IMR-90 (cell line): ENCODE results near the gene AP2M1. TPM values are rescaled to one million over a fixed set of nuclear protein-coding genes. Genes with fewer than 3 reads are reported as not detected.

ENCODE experiments used
- ATAC-seq: fragments of 200-7000 bp; cut with Tn5 transposase; 2 replicates; pipeline ENCODE4 v1.9.1; 2020; ENCODE audit warnings: low read depth, mild to moderate bottlenecking, moderate library complexity
- BruUV-seq: library from RNA; stranded (reverse); fragments of 400-500 nt; replicated peaks from 2 replicates; lab custom pipeline; 2021; lab: Mats Ljungman, UMichigan
- CTCF ChIA-PET: fragments of 300-600 bp; formaldehyde crosslinking; extraction: SDS; loops from one replicate; lab custom pipeline; 2021; ENCODE audit warnings: antibody characterized with exemption; lab: Yijun Ruan, JAX
- POLR2A ChIA-PET: fragments of 300-600 bp; sonication (Branson Sonifier 250); formaldehyde crosslinking; loops from one replicate; lab custom pipeline; 2022; ENCODE audit warnings: antibody characterized with exemption; ENCODE audit not compliant: unreplicated experiment; lab: Charles Lee
- DNase-seq: peaks from one replicate; pipeline ENCODE4 v3.0.0; 2013
- H2AFZ ChIP-seq: replicated peaks from 2 replicates; pipeline ENCODE3; 2013; ENCODE audit warnings: low read length, mild to moderate bottlenecking; ENCODE audit not compliant: poor library complexity
- H2AK5ac ChIP-seq: 2 replicates; pipeline ENCODE4 v1.6.1; 2013; ENCODE audit warnings: low read depth, low read length, inconsistent platforms
- H2AK9ac ChIP-seq: replicated peaks from 2 replicates; pipeline ENCODE3; 2013; ENCODE audit warnings: mild to moderate bottlenecking, low read depth, low read length, moderate library complexity; ENCODE audit not compliant: poor library complexity
- H2BK120ac ChIP-seq: 2 replicates; pipeline ENCODE4 v1.6.1; 2013; ENCODE audit warnings: low read depth, low read length, inconsistent platforms
- H2BK15ac ChIP-seq: 3 replicates; pipeline ENCODE4 v1.6.1; 2013; ENCODE audit warnings: low read depth, low read length, inconsistent platforms
- H2BK20ac ChIP-seq: 2 replicates; pipeline ENCODE4 v1.6.1; 2013; ENCODE audit warnings: low read depth, mild to moderate bottlenecking, inconsistent platforms, low read length, moderate library complexity
- H2BK5ac ChIP-seq: 2 replicates; pipeline ENCODE4 v1.6.1; 2013; ENCODE audit warnings: mild to moderate bottlenecking, low read depth, low read length, inconsistent platforms; ENCODE audit not compliant: poor library complexity, severe bottlenecking
- H3K14ac ChIP-seq: replicated peaks from 2 replicates; pipeline ENCODE4 v1.6.1; 2013; ENCODE audit warnings: low read depth, low read length, inconsistent platforms
- H3K18ac ChIP-seq: 2 replicates; pipeline ENCODE4 v1.6.1; 2013; ENCODE audit warnings: low read depth, low read length, control low read depth
- H3K23ac ChIP-seq: 2 replicates; pipeline ENCODE4 v1.6.1; 2013; ENCODE audit warnings: low read depth, low read length, inconsistent platforms
- H3K27ac ChIP-seq: 2 replicates; pipeline ENCODE4 v1.5.1; 2013; ENCODE audit warnings: mild to moderate bottlenecking, control low read depth, low read length; ENCODE audit not compliant: insufficient read depth
- H3K27me3 ChIP-seq: 2 replicates; pipeline ENCODE4 v1.6.1; 2013; ENCODE audit warnings: low read length; ENCODE audit not compliant: control insufficient read depth, insufficient read depth
- H3K36me3 ChIP-seq: 2 replicates; pipeline ENCODE4 v1.6.1; 2013; ENCODE audit warnings: low read length, mixed read lengths; ENCODE audit not compliant: control insufficient read depth, insufficient read depth
- H3K4ac ChIP-seq: 2 replicates; pipeline ENCODE4 v1.6.1; 2013; ENCODE audit warnings: low read depth, low read length, inconsistent platforms
- H3K4me1 ChIP-seq: 2 replicates; pipeline ENCODE4 v1.6.1; 2013; ENCODE audit warnings: low read length, mixed read lengths; ENCODE audit not compliant: control insufficient read depth, insufficient read depth
- H3K4me2 ChIP-seq: 2 replicates; pipeline ENCODE4 v1.6.1; 2013; ENCODE audit warnings: low read depth, mild to moderate bottlenecking, control low read depth, low read length, moderate library complexity
- H3K4me3 ChIP-seq: 2 replicates; pipeline ENCODE4 v1.5.1; 2013; ENCODE audit warnings: low read depth, mild to moderate bottlenecking, control low read depth, low read length, moderate library complexity; ENCODE audit not compliant: insufficient read depth
- H3K56ac ChIP-seq: 2 replicates; pipeline ENCODE4 v1.6.1; 2013; ENCODE audit warnings: low read length, inconsistent platforms; ENCODE audit not compliant: insufficient read depth; ENCODE audit errors: extremely low read depth
- H3K79me1 ChIP-seq, 2 experiments: 2 replicates each; pipeline ENCODE4 v1.6.1; 2013; ENCODE audit warnings: low read length in 2 of 2, inconsistent platforms in 1 of 2, low read depth in 1 of 2
- H3K9ac ChIP-seq: 2 replicates; pipeline ENCODE4 v1.6.1; 2013; ENCODE audit warnings: low read depth, low read length, control low read depth
- H3K9me1 ChIP-seq: 2 replicates; pipeline ENCODE4 v1.6.1; 2013; ENCODE audit warnings: low read length, inconsistent platforms; ENCODE audit not compliant: insufficient read depth
- H3K9me3 ChIP-seq: 2 replicates; pipeline ENCODE4 v1.6.1; 2013; ENCODE audit warnings: low read length; ENCODE audit not compliant: control insufficient read depth, insufficient read depth
- H4K20me1 ChIP-seq: 2 replicates; pipeline ENCODE4 v1.6.1; 2013; ENCODE audit warnings: low read length, inconsistent platforms; ENCODE audit not compliant: insufficient read depth
- H4K5ac ChIP-seq: 2 replicates; pipeline ENCODE4 v1.6.1; 2013; ENCODE audit warnings: mild to moderate bottlenecking, low read depth, low read length, control low read depth
- H4K8ac ChIP-seq, 2 experiments: 2 replicates each; pipeline ENCODE4 v1.6.1; 2013; ENCODE audit warnings: low read depth in 2 of 2, low read length in 2 of 2, control low read depth in 1 of 2, inconsistent platforms in 1 of 2
- H4K91ac ChIP-seq: 2 replicates; pipeline ENCODE4 v1.6.1; 2013; ENCODE audit warnings: low read depth, low read length, inconsistent platforms; ENCODE audit not compliant: insufficient read depth
- CEBPB ChIP-seq: IDR thresholded peaks from 2 replicates; pipeline ENCODE4 v1.6.1; 2012; ENCODE audit warnings: low read depth, low read length, improper control_type of control experiment
- CHD1 ChIP-seq: IDR thresholded peaks from 2 replicates; pipeline ENCODE4 v1.6.1; 2012; ENCODE audit warnings: low read depth, low read length, improper control_type of control experiment
- CTCF ChIP-seq: conservative IDR thresholded peaks from 2 replicates; pipeline ENCODE4 v1.5.1; 2012; ENCODE audit warnings: mild to moderate bottlenecking, low read depth, low read length, improper control_type of control experiment
- ELK1 ChIP-seq: fragments of 150-350 bp; IDR thresholded peaks from 2 replicates; pipeline ENCODE4 v1.6.1; 2016; ENCODE audit warnings: low read depth, mild to moderate bottlenecking, low read length, moderate library complexity, borderline replicate concordance
- MAZ ChIP-seq: IDR thresholded peaks from 2 replicates; pipeline ENCODE4 v1.6.1; 2012; ENCODE audit warnings: low read depth, mild to moderate bottlenecking, low read length, improper control_type of control experiment, moderate library complexity, borderline replicate concordance
- MXI1 ChIP-seq: IDR thresholded peaks from 2 replicates; pipeline ENCODE4 v1.6.1; 2012; ENCODE audit warnings: low read depth, mild to moderate bottlenecking, low read length, moderate library complexity, borderline replicate concordance
- NFE2L2 ChIP-seq: fragments of 150-350 bp; IDR thresholded peaks from 2 replicates; pipeline ENCODE4 v1.6.1; 2016; ENCODE audit warnings: low read depth, mild to moderate bottlenecking, low read length
- POLR2A ChIP-seq: IDR thresholded peaks from 2 replicates; pipeline ENCODE4 v1.6.1; 2012; ENCODE audit warnings: mild to moderate bottlenecking, low read depth, low read length
- RAD21 ChIP-seq: IDR thresholded peaks from 2 replicates; pipeline ENCODE4 v1.6.1; 2012; ENCODE audit warnings: low read length, improper control_type of control experiment
- RCOR1 ChIP-seq: IDR thresholded peaks from 2 replicates; pipeline ENCODE4 v1.6.1; 2012; ENCODE audit warnings: mild to moderate bottlenecking, low read length, improper control_type of control experiment; ENCODE audit not compliant: insufficient replicate concordance
- RFX5 ChIP-seq: IDR thresholded peaks from 2 replicates; pipeline ENCODE4 v1.8.0; 2012; ENCODE audit warnings: low read depth, mild to moderate bottlenecking, low read length, moderate library complexity
- SMC3 ChIP-seq: fragments of 150-350 bp; IDR thresholded peaks from 2 replicates; pipeline ENCODE4 v1.6.1; 2016; ENCODE audit warnings: low read depth, mild to moderate bottlenecking, antibody characterized with exemption, low read length, moderate library complexity
- WGBS, 2 experiments: methylation state at CpG; one replicate each; pipeline versions ENCODE4 v1.1.5 to v1.1.7; 2013; ENCODE audit warnings: missing lambda C conversion rate in 2 of 2; ENCODE audit not compliant: insufficient read length in 1 of 2; ENCODE audit errors: extremely low coverage in 2 of 2; 5-methylcytosine and 5-hydroxymethylcytosine counted together
- dilution Hi-C: fragments of 300-500 bp; cut with HindIII; formaldehyde crosslinking; loops from one replicate; pipeline ENCODE4 v1.14.3; 2018; ENCODE audit warnings: low sequenced_read_pairs; ENCODE audit not compliant: unreplicated experiment
- in situ Hi-C: fragments of 300-500 bp; cut with MboI; formaldehyde crosslinking; loops from 3 replicates; pipeline ENCODE4 v1.14.3; 2019; ENCODE audit warnings: low sequenced_read_pairs, inconsistent platforms, mixed read lengths
- intact Hi-C: fragments of 100-400 bp; cut with micrococcal nuclease; formaldehyde crosslinking; loops from 2 replicates; pipeline ENCODE4 v1.10.0; 2022
- polyA plus RNA-seq, 3 experiments: library from polyadenylated mRNA; depleted of rRNA; stranded (reverse); fragments of >200 nt; gene quantifications; 2 replicates each; pipeline ENCODE4 v1.2.3, GENCODE V29; 2012; ENCODE audit warnings: low replicate concordance in 1 of 3
- total RNA-seq: library from RNA; depleted of rRNA; stranded (reverse); fragments of >200 nt; gene quantifications from 2 replicates; pipeline ENCODE4 v1.2.3, GENCODE V29; 2012

AP2M1 gene
- total and polyA plus RNA-seq, 2 of the 4 experiments (the other 2 are of a cell fraction) = 876 to 1,065 TPM

- no peak overlapping the region for H4K5ac ChIP-seq
- H3K9ac ChIP-seq = peak overlapping the region; percentile 78
- no peaks in the 10 kb centered on the region for H3K9me3 ChIP-seq
- H3K56ac ChIP-seq = no peak overlapping the region; the same call in 1 of the 2 replicates
- 0 out of 2 replicates have a peak, but pooled peaks cover 8% of the 10 kb centered on the region for H3K9me1 ChIP-seq
- ChIA-PET CTCF (no interaction called here), POLR2A (interaction anchor here (1.0 to 1.6 kb wide), 2 partner anchors 10 to 29 kb away, joined by 6 to 11 read pairs; no protein-coding TSS in a partner anchor)
- H3K27me3 ChIP-seq = no peaks in the 10 kb centered on the region
- no peak overlapping the region for H3K18ac ChIP-seq
- TF ChIP-seq SMC3 (no peak), CEBPB (no peak), ELK1 (no peak), RCOR1 (no peak), CHD1 (no peak), POLR2A (no peak), RFX5 (no peak), NFE2L2 (no peak), MXI1 (no peak), MAZ (no peak), RAD21 (no peak), CTCF (no peak)
- H4K8ac ChIP-seq = no peak overlapping the region
- no peak overlapping the region for H2BK120ac ChIP-seq
- peak overlapping the region; percentile 73 for H3K27ac ChIP-seq
- WGBS, 2 experiments = no CpG with 5 or more reads among the region's 3 CpGs
- intact Hi-C loops = loop anchor here (2.0 kb wide), 1 partner anchor 62 kb away; the partner anchor contains the start of genes ALG3 and EEF1AKMT4
- H2AFZ ChIP-seq = peak overlapping the region; percentile 95
- no TSS peak for BruUV-seq
- dilution Hi-C loops = no loop called here
- peaks cover 60% of the 10 kb centered on the region for H3K36me3 ChIP-seq
- peaks cover 3% of the 10 kb centered on the region; the same call in 1 of the 2 replicates for H3K4me1 ChIP-seq
- peak overlapping the region; percentile 88 for H3K4ac ChIP-seq
- no peak overlapping the region for H2BK15ac ChIP-seq
- in situ Hi-C loops = no loop called here
- DNase-seq = no peak
- peaks cover 30 to 52% of the 10 kb centered on the region in 2 experiments for H3K79me1 ChIP-seq
- H2AK9ac ChIP-seq = peak overlapping the region; percentile 96
- H3K14ac ChIP-seq = peak overlapping the region; percentile 80; the same call in 1 of the 2 replicates
- H3K23ac ChIP-seq = peak overlapping the region; percentile 78; the same call in 1 of the 2 replicates
- no peak overlapping the region for H4K91ac ChIP-seq
- peak overlapping the region; percentile 67 for H3K4me3 ChIP-seq
- H2AK5ac ChIP-seq = peak overlapping the region; percentile 82; the same call in 1 of the 2 replicates
- H4K20me1 ChIP-seq = peaks cover 19% of the 10 kb centered on the region
- H2BK5ac ChIP-seq = no peak overlapping the region
- no peak for ATAC-seq
- no peak overlapping the region for H2BK20ac ChIP-seq
- H3K4me2 ChIP-seq = peak overlapping the region; percentile 86
These were observed 12.2 kb downstream of the AP2M1 start for GRCh38 chr3:184186902-184187207.
